22Rv1 (cell line): ENCODE results near the gene GRM7.

Source experiments
- H3K27ac ChIP-seq: fragments of 450-650 bp; 2 replicates; pipeline ENCODE4 v1.5.1; 2017
- CTCF ChIP-seq: fragments of 450-650 bp; IDR thresholded peaks from 2 replicates; pipeline ENCODE4 v1.5.1; 2017; ENCODE audit warnings: mild to moderate bottlenecking
- ZFX ChIP-seq: fragments of 450-650 bp; IDR thresholded peaks from 2 replicates; pipeline ENCODE4 v1.6.1; 2017; ENCODE audit warnings: antibody characterized with exemption, borderline replicate concordance

The GRM7 gene

GRCh38 chr3:7307410-7307809 is 446.5 kb downstream of the GRM7 start:
- no peak for TF ChIP-seq CTCF
- H3K27ac ChIP-seq = no peak overlapping the region

- no peak overlapping the region for H3K27ac ChIP-seq
- TF ChIP-seq CTCF (no peak), ZFX (no peak)
Observed at GRCh38 chr3:7309641-7310102, 448.8 kb downstream of the GRM7 start.

- H3K27ac ChIP-seq = no peak overlapping the region
- TF ChIP-seq ZFX (no peak), CTCF (no peak)
Observed at GRCh38 chr3:7315037-7315436, 454.1 kb downstream of the GRM7 start.

- H3K27ac ChIP-seq = no peak overlapping the region
- TF ChIP-seq ZFX (no peak), CTCF (no peak)
Observed at GRCh38 chr3:7322957-7323669, 462.2 kb downstream of the GRM7 start.

DNA sequence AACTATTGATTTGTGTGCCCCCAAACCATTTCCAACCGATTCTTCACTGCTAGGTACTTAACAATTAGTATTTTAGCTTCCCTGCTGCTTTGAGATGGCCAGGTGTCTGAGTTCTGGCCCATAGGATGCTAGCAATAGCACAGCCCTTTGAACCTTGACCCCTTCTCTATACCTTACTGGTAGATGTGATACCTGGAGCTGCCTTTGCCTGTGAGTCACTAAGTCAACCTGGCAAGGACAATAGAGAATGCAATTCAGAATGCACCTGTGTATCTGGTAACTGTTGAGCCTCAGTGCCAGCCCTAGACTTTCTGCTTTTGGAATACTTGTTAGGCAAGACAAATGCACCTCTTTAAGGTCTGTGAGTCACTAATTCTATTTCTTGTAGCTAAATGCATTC is 467.4 kb downstream of the GRM7 start:
- no peak for TF ChIP-seq CTCF
- no peak for TF ChIP-seq ZFX
- no peak overlapping the region for H3K27ac ChIP-seq

GRCh38 chr3:7332696-7333095 is 471.8 kb downstream of the GRM7 start:
- no peak overlapping the region for H3K27ac ChIP-seq
- TF ChIP-seq CTCF (no peak), ZFX (no peak)

DNA sequence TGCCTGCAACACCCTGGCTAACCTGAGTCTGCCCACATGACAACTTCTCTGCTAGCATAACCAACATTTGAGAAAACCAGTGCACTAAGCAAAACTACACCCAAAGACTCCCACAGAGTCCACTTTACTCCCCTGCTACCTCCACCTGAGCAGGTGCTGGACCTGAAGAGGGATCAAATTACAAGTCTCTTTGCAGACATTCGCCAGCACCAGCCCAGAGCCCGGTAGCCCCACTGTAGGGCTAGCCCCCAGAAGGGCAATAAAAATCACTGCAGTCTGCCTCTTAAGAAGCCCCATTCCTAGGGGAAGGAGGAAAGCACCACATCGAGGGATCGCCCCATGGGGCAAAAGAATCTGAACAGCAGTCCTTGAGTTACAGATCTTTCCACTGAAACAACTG is 472.2 kb downstream of the GRM7 start:
- TF ChIP-seq ZFX = no peak
- no peak for TF ChIP-seq CTCF
- no peak overlapping the region for H3K27ac ChIP-seq
